Skeletal muscle satellite cell (primary cell): ENCODE data around the gene ELAPOR1. TPM values are rescaled to one million over a fixed set of nuclear protein-coding genes. Genes with fewer than 3 reads are reported as not detected.

Source experiments
- H3K27me3 ChIP-seq: 2 replicates; pipeline ENCODE4 v1.7.0; 2013; ENCODE audit warnings: low read length; ENCODE audit not compliant: control insufficient read depth, insufficient read depth
- H3K36me3 ChIP-seq: 2 replicates; pipeline ENCODE4 v1.7.0; 2013; ENCODE audit warnings: mild to moderate bottlenecking, control low read depth, low read length; ENCODE audit not compliant: insufficient read depth
- H3K4me1 ChIP-seq: 2 replicates; pipeline ENCODE4 v1.7.0; 2013; ENCODE audit warnings: low read length; ENCODE audit not compliant: control insufficient read depth, insufficient read depth
- H3K4me2 ChIP-seq: 2 replicates; pipeline ENCODE4 v1.7.0; 2013; ENCODE audit warnings: mild to moderate bottlenecking, low read length
- H3K4me3 ChIP-seq: 2 replicates; pipeline ENCODE4 v1.7.0; 2013; ENCODE audit warnings: low read length
- H3K9ac ChIP-seq: 2 replicates; pipeline ENCODE4 v1.7.0; 2013; ENCODE audit warnings: mild to moderate bottlenecking, low read depth, low read length, moderate library complexity
- H3K9me3 ChIP-seq: replicated peaks from 2 replicates; pipeline ENCODE4 v1.7.0; 2013; ENCODE audit warnings: mild to moderate bottlenecking, control low read depth, low read length
- small RNA-seq: library from RNA; depleted of rRNA; stranded (forward); fragments of <200 nt; gene quantifications from one replicate; pipeline ENCODE3, GENCODE V24; 2012

Gene ELAPOR1

GRCh38 chr1:109162626-109163025 lies 48.7 kb downstream of the ELAPOR1 start:
- Histone ChIP-seq H3K9ac (no peak overlapping the region), H3K4me2 (peak overlapping the region; percentile 70), H3K4me1 (peaks cover 13% of the 10 kb centered on the region), H3K4me3 (no peak overlapping the region), H3K9me3 (no peaks in the 10 kb centered on the region), H3K27me3 (no peaks in the 10 kb centered on the region), H3K36me3 (no peaks in the 10 kb centered on the region)

GRCh38 chr1:109163551-109163950 lies 49.6 kb downstream of the ELAPOR1 start:
- H3K9ac ChIP-seq = no peak overlapping the region
- no peaks in the 10 kb centered on the region for H3K9me3 ChIP-seq
- H3K4me3 ChIP-seq = no peak overlapping the region
- H3K27me3 ChIP-seq = peaks cover 5% of the 10 kb centered on the region
- H3K4me1 ChIP-seq = peaks cover 13% of the 10 kb centered on the region
- H3K4me2 ChIP-seq = no peak overlapping the region
- H3K36me3 ChIP-seq = no peaks in the 10 kb centered on the region

Small RNA genes lying within 50 kb of the gene (small RNA-seq; reads per million reads assigned to genes)
- gene AL356488.2 = not detected
